ENCODE data around the gene ATAD1.
"Not testable (repeated sequence)": the region's sequence is repeated elsewhere in the genome, so short reads cannot be mapped to it uniquely, and the experiment has no call there.

ATAD1 gene

DNA sequence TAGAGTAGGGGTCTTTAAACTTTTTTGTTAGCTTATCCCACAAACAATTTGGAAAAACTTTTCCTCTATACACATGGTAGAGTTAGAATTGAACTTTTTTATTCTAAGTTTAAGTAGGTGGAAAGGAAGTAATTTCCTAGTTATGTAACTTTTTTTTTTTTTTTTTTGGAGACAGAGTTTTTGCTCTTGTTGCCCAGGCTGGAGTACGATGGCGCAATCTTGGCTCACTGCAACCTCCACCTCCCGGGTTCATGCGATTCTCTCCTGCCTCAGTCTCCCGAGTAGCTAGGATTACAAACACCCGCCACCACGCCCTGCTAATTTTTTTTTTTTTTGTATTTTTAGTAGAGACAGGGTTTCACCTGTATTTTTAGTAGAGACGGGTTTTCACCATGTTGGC, 28.7 kb upstream of the ATAD1 start:
- not testable (repeated sequence) for DNase-seq (ENCODE audit: low read depth, low spot score)

- DNase-seq (ENCODE audit: low read depth, low spot score), result no peak
These were observed 28.0 kb upstream of the ATAD1 start for GRCh38 chr10:87846023-87846422.

DNA sequence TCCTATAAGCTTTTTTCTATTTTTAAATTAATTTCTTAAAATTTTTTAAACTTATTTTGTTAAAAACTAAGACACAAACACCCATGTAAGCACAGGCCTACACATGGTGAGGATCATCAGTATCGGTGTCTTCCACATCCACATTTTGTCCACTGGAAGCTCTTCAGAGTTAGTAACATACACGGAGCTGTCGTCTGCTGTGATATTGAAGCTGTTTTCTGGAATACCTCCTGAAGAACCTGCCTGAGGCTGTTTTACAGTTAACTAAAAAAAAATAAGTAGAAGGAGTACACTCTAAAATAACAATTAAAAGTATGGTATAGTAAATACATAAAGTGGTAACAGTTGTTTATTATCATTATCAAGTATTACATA, 27.6 kb upstream of the ATAD1 start:
- DNase-seq (ENCODE audit: low read depth, low spot score), result no peak

DNA sequence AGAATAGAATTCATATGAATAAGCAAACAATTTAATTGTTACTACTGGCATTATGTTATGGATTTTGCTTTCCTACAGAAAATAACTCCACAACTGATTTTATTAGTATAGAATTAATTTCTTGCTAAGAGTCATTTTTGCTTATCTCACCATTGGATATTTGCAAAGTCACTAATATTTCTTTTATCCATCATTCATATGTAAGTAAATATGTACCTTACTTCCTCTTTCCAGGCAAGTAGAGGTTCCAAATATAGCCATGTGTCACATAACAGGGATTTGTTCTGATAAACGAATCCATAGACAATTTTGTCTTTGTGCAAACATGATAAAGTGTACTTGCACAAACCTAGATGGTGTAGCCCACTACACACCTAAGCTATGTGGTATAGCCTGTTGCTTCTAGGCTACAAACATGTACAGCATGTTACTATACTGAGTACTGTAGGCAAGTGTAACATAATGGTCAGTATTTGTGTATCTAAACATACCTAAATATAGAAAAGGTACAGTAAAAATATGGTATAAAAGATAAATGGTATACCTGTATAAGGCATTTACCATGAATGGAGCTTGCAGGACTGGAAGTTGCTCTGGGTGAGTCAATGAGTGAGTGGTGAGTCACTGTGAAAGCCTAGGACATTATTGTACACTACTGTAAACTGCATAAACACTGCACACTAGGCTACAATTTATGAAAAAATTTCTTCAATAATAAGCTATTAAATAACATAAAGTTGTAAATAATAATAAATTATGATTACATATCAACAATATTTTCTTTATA, 27.0 kb upstream of the ATAD1 start:
- DNase-seq (ENCODE audit: low read depth, low spot score), result no peak

- no peak for DNase-seq (ENCODE audit: low read depth, low spot score)
These were observed 25.7 kb upstream of the ATAD1 start for GRCh38 chr10:87843714-87844113.

- no peak for DNase-seq (ENCODE audit: low read depth, low spot score)
These were observed 24.9 kb upstream of the ATAD1 start for GRCh38 chr10:87842776-87843497.

DNA sequence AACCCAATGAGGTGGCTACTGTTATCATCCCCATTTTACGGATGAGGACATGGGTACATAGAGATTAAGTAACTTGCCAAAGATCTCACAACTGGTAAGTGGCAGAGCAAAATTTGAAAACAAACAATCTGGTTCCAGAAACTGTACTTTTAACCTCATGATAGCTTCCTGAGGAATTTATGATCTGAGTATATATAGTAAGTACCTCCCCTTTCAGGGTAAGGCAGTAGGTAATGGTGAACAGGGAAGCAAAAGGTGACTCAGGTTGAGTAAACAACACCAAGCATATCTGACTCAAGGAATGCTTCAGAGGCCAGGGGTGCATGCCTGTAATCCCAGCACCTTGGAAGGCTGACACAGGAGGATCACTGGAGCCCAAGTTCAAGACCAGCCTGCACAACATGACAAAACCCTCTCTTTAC, 24.2 kb upstream of the ATAD1 start:
- no peak for DNase-seq (ENCODE audit: low read depth, low spot score)

DNA sequence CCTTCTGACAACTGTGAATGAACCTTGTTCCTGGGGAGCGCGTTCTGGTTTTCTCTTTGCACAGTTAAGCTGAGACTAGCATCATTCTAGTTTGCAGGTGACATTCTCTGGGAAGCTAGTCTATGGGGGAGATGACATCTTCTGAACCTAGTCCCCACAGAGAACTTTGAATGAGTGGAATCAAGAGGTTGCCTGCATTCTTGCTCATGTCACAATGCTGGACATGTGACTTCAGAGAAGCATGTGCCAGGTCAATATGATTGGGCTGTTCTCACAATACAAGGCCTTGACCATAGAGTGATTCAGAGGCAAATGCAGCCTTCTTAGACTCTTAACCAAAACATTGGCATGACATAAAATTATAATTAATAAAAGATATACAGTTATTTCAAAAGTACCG, 23.2 kb upstream of the ATAD1 start:
- DNase-seq (ENCODE audit: low read depth, low spot score), result no peak

DNA sequence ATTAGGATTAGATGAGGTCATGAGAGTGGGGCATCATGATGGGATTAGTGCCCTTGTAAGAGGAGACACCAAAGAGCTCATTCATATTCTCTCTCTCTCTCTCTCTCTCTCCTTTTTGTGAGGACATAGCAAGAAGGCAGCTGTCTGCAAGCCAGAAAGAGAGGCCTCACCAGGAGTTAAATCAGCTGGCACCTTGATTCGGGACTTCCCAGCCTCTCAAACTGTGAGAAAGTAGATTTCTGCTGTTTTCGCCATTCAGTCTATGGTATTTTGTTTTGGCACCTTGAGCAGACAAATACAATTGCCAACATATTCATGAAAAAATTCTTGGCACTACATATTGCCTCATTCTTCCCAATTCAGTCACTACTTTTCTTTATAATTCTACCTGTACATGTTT, 20.6 kb upstream of the ATAD1 start:
- no peak for DNase-seq (ENCODE audit: low read depth, low spot score)

GRCh38 chr10:87837445-87837844, 19.4 kb upstream of the ATAD1 start:
- DNase-seq (ENCODE audit: low read depth, low spot score), result no peak

DNA sequence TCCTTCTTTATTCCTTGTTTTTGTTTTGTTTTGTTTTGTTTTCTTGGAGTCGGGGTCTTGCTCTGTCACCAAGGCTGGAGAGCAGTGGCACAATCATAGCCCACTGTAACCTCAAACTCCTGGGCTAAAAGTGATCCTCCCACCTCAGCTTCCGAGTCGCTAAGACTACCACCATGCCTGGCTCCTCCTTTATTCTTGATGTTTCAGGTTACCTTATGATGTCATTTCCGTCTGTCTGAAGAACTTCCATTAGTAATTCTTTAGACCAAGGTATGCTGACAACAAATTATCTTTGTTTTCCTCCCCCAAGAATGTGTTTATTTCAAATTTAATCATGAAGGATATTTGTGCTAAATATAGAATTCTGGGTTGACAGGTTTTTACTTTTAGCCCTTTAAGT, 18.1 kb upstream of the ATAD1 start:
- no peak for DNase-seq (ENCODE audit: low read depth, low spot score)

DNA sequence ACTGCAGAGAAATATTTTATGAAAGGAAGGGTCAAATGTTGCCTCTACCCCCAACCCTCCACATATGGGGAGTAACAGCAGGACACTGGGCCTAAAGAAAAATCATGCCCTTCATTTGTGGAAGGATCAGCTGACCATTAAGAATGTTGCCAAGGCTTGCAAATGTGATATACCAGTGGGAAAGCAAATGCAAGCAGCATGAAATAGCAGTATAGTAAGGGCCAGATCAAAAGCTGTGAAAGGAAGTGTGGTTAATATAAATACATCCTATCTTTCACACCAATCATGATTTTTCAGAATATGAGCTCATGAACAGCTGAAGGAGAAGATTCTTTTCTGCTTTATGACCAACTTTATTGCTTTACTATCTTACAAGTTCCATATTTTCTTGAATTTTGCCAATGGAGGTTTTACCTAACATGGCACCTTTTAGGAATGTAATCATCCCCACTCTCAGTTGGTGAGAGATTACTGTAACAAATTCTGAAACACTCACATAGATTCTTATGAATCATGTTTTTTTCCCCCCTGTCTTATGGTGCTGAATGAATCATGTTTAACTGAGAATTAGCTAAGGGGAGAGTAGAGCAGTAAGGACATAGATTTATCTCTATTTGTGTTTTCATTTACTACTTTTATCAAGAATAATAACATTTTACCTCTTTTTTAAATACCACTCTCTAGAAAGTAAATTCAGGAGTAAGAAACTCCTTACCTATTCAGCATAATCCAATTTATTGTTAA, 12.1 kb upstream of the ATAD1 start:
- no peak for DNase-seq (ENCODE audit: low read depth, low spot score)

GRCh38 chr10:87829051-87829450, 11.0 kb upstream of the ATAD1 start:
- DNase-seq (ENCODE audit: low read depth, low spot score), result not testable (repeated sequence)

- DNase-seq (ENCODE audit: low read depth, low spot score), result no peak
These were observed 9.7 kb upstream of the ATAD1 start for GRCh38 chr10:87827681-87828080.

DNA sequence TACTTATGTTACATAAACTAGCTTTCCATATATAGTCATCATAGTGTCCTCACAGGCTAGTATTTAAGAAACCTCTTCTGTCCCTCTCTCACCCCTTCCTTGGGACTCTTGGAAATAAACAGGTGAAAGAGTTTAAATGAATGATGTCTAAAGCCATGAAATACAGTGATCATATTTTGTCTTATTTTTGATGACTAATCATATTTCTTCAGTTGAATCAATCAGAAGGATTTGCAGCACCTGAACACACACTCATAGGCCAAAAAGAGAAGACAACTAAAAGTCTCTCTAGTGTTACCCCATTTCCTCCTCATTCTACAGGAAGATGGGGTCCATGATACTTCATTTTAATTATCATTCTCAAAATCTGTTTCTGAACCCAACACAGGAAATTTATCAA, 8.6 kb upstream of the ATAD1 start:
- DNase-seq (ENCODE audit: low read depth, low spot score), result no peak

- DNase-seq (ENCODE audit: low read depth, low spot score), result no peak
These were observed 1.2 kb upstream of the ATAD1 start for GRCh38 chr10:87819289-87819585.

- DNase-seq (ENCODE audit: low read depth, low spot score), result no peak
These were observed 671 bp upstream of the ATAD1 start for GRCh38 chr10:87818505-87819288.

- no peak for DNase-seq (ENCODE audit: low read depth, low spot score)
These were observed 973 bp downstream of the ATAD1 start for GRCh38 chr10:87816898-87817608.

GRCh38 chr10:87816163-87816897, 1.7 kb downstream of the ATAD1 start:
- DNase-seq (ENCODE audit: low read depth, low spot score), result no peak

GRCh38 chr10:87804939-87805569, 13.0 kb downstream of the ATAD1 start:
- no peak for DNase-seq (ENCODE audit: low read depth, low spot score)

All from iPS DF 19.7 (cell line).